Fibroblast of the aortic adventitia (primary cell): Measurements from ENCODE around the gene TRIM62. TPM values are rescaled to one million over a fixed set of nuclear protein-coding genes. Genes with fewer than 3 reads are reported as not detected.

Experiments used
- DNase-seq: peaks from one replicate; pipeline ENCODE4 v3.0.0-alpha.2; 2010; ENCODE audit warnings: low read depth
- H3K4me3 ChIP-seq: 2 replicates; pipeline ENCODE4 v1.5.1; 2011; ENCODE audit warnings: low read depth, mild to moderate bottlenecking, control low read depth, low read length, moderate library complexity
- CTCF ChIP-seq: IDR thresholded peaks from 2 replicates; pipeline ENCODE4 v1.5.1; 2011; ENCODE audit warnings: mild to moderate bottlenecking, low read length, control low read depth, inconsistent platforms; ENCODE audit not compliant: insufficient read depth
- total RNA-seq: library from RNA; depleted of rRNA; stranded (reverse); fragments of >200 nt; gene quantifications from 2 replicates; pipeline ENCODE4 v1.2.3, GENCODE V29; 2012; ENCODE audit warnings: low replicate concordance

The TRIM62 gene
- total RNA-seq, 1 donor = 3.1 TPM

- H3K4me3 ChIP-seq = no peak overlapping the region
- DNase-seq = peak; percentile 59
- peak; percentile 61 for TF ChIP-seq CTCF
Measured at GRCh38 chr1:33147997-33148314, 33.9 kb downstream of the TRIM62 start.

- TF ChIP-seq CTCF = no peak
- no peak for DNase-seq
- H3K4me3 ChIP-seq = no peak overlapping the region
Measured at GRCh38 chr1:33147275-33147996, 34.4 kb downstream of the TRIM62 start.

GRCh38 chr1:33146003-33146402, 35.8 kb downstream of the TRIM62 start:
- TF ChIP-seq CTCF = no peak
- no peak for DNase-seq
- no peak overlapping the region for H3K4me3 ChIP-seq

DNA sequence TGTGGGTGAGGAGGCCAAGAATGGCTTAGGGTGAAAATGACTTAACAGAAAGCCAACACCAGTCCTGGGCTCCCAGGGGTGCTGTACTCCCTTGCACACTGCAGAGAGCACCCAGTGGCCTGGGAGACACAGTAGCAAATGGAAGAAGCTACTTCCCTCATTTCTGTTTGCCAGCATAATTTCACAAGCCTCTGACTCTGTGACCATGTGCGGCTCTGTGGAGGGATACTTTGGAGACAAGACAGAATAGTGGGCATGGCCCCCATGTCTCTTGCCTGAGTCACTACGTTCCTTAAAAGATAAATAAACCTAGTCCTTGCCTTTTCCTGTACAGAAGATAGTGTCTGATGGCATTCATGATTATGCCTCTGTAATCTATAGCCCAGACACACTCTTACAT, 38.1 kb downstream of the TRIM62 start:
- TF ChIP-seq CTCF = no peak
- peak; percentile 87 for DNase-seq
- H3K4me3 ChIP-seq = no peak overlapping the region

GRCh38 chr1:33143176-33143575, 38.7 kb downstream of the TRIM62 start:
- peak; percentile 92 for DNase-seq
- H3K4me3 ChIP-seq = no peak overlapping the region
- TF ChIP-seq CTCF = no peak

DNA sequence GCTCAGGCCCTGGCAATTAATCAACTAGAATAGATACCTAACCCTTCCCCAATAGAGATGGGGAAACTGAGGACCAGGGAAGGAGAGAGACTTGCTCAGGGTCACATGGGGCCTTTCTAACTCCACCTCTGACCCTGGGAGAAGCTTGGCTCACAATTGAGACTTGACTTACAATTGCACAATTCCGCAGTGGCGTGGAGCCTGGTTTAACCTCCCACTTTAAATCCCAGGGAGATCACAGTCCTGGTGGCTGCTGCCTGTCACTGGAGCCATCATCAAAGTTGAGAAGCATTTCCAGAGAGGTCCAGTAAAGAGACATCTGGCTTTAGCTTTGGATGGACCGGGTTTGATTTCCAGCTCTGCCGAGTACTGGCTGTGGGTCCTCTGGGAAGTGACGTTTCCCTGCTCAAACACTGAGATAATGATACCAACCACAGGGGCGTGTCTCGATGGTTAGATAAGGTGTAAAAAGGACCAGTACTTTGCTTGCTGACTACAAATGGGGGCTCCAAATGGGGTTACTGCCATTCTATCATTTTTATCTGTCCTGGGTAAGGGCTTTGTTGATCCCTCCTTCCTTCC, 39.3 kb downstream of the TRIM62 start:
- no peak overlapping the region for H3K4me3 ChIP-seq
- TF ChIP-seq CTCF = no peak
- DNase-seq = peak; percentile 47

DNA sequence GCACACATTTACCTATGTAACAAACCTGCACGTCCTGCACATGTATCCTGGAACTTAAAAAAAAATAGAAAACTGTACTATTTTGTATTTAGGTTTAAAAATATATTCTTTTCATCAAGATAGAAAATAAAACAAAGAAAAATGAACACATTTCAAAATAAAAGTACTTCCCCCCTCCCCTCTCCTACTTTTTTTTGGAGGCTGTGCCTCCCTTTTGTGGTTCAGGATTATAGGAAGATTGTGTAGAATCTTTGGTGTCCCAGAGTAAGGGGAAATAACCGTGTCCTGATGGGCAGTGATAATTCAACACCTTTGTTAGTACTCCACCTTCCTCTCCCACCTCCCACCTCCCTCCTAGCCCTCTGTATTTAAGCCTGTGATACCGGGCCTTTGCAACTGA, 40.1 kb downstream of the TRIM62 start:
- no peak overlapping the region for H3K4me3 ChIP-seq
- no peak for DNase-seq
- no peak for TF ChIP-seq CTCF
